Naive thymus-derived CD4-positive, alpha-beta T cell (primary cell): ENCODE measurements around the gene PTGES. TPM values are rescaled to one million over a fixed set of nuclear protein-coding genes. Genes with fewer than 3 reads are reported as not detected.

Source experiments
- ATAC-seq: fragments of 150-1000 bp; cut with Tn5 transposase; 2 replicates; pipeline ENCODE4 v1.10.0; 2021; ENCODE audit warnings: mild to moderate bottlenecking, moderate library complexity
- CTCF ChIA-PET: fragments of 350-600 bp; sonication (Branson Sonifier 250); formaldehyde crosslinking; loops from one replicate; lab custom pipeline; 2021; ENCODE audit warnings: antibody characterized with exemption; lab: Charles Lee
- POLR2A ChIA-PET: fragments of 350-600 bp; sonication (Branson Sonifier 250); formaldehyde crosslinking; loops from one replicate; lab custom pipeline; 2021; ENCODE audit warnings: antibody characterized with exemption, inconsistent platforms; lab: Charles Lee
- DNase-seq, 9 donors: peaks; one replicate each; pipeline versions ENCODE4 v3.0.0 to v3.0.0-alpha.2; 2020 to 2022; ENCODE audit warnings: mixed read lengths in 1 of 9
- H3K27ac ChIP-seq: one replicate; pipeline ENCODE4 v1.7.0; 2013; ENCODE audit warnings: mild to moderate bottlenecking, low read depth, low read length, moderate library complexity
- H3K27me3 ChIP-seq, 2 donors: one replicate each; pipeline ENCODE4 v1.7.0; 2013; ENCODE audit warnings: low read length in 2 of 2, mild to moderate bottlenecking in 2 of 2, moderate library complexity in 2 of 2; ENCODE audit not compliant: control insufficient read depth in 2 of 2, insufficient read depth in 2 of 2
- H3K36me3 ChIP-seq, 3 experiments: 1 replicate in 2 of 3; 2 replicates in 1 of 3; pipeline ENCODE4 v1.7.0; 2013; ENCODE audit warnings: low read length in 3 of 3, mild to moderate bottlenecking in 3 of 3, moderate library complexity in 1 of 3; ENCODE audit not compliant: insufficient read depth in 3 of 3, control insufficient read depth in 2 of 3
- H3K4me1 ChIP-seq, 2 donors: one replicate each; pipeline ENCODE4 v1.7.0; 2013; ENCODE audit warnings: low read length in 2 of 2, mild to moderate bottlenecking in 2 of 2, moderate library complexity in 1 of 2; ENCODE audit not compliant: control insufficient read depth in 2 of 2, insufficient read depth in 2 of 2
- H3K4me3 ChIP-seq: 2 replicates; pipeline ENCODE4 v1.7.0; 2013; ENCODE audit warnings: mild to moderate bottlenecking, low read length
- H3K9me3 ChIP-seq, 3 experiments: 1 replicate in 2 of 3; 2 replicates in 1 of 3; pipeline ENCODE4 v1.7.0; 2013; ENCODE audit warnings: low read length in 3 of 3; ENCODE audit not compliant: control insufficient read depth in 2 of 3
- H3K27ac Mint-ChIP-seq, 9 donors: one replicate each; pipeline ENCODE4 v1.8.0; 2020 to 2022; ENCODE audit warnings: mixed read lengths in 9 of 9, mild to moderate bottlenecking in 8 of 9, moderate library complexity in 5 of 9, inconsistent platforms in 2 of 9
- H3K27me3 Mint-ChIP-seq, 5 donors: one replicate each; pipeline ENCODE4 v1.8.0; 2021 to 2022; ENCODE audit warnings: mixed read lengths in 5 of 5, mild to moderate bottlenecking in 1 of 5
- H3K36me3 Mint-ChIP-seq, 5 donors: one replicate each; pipeline ENCODE4 v1.8.0; 2020 to 2022; ENCODE audit warnings: mixed read lengths in 5 of 5, mild to moderate bottlenecking in 3 of 5, inconsistent platforms in 1 of 5
- H3K4me1 Mint-ChIP-seq, 7 donors: one replicate each; pipeline ENCODE4 v1.8.0; 2020 to 2022; ENCODE audit warnings: mixed read lengths in 7 of 7, mild to moderate bottlenecking in 3 of 7, inconsistent platforms in 1 of 7
- H3K4me3 Mint-ChIP-seq, 10 donors: one replicate each; pipeline ENCODE4 v1.8.0; 2020 to 2022; ENCODE audit warnings: mild to moderate bottlenecking in 10 of 10, mixed read lengths in 10 of 10, moderate library complexity in 6 of 10, inconsistent platforms in 2 of 10
- H3K9me3 Mint-ChIP-seq, 11 donors: one replicate each; pipeline ENCODE4 v1.8.0; 2020 to 2022; ENCODE audit warnings: mixed read lengths in 11 of 11, mild to moderate bottlenecking in 4 of 11, inconsistent platforms in 1 of 11, moderate library complexity in 1 of 11
- intact Hi-C, 2 donors: fragments of 100-400 bp; cut with micrococcal nuclease; formaldehyde crosslinking; loops; one replicate each; pipeline ENCODE4 v1.15.1; 2023
- polyA plus RNA-seq, 2 donors: library from polyadenylated mRNA; unstranded; fragments of 300-500 nt; fragmentation: Illumina TruSeq; gene quantifications; one replicate each; pipeline ENCODE4 v1.2.3, GENCODE V29; 2021
- total RNA-seq, 6 experiments: library from RNA in 5 of 6; stranded (reverse) in 5 of 6; gene quantifications; 1 replicate in 5 of 6; 2 replicates in 1 of 6; pipeline ENCODE4 v1.2.3 and lab custom pipeline; 2021 to 2026

Gene PTGES
- total and polyA plus RNA-seq, 7 experiments from 2014 or later, result 0.19 to 1.1 (median 0.50) TPM; not detected in 4

DNA sequence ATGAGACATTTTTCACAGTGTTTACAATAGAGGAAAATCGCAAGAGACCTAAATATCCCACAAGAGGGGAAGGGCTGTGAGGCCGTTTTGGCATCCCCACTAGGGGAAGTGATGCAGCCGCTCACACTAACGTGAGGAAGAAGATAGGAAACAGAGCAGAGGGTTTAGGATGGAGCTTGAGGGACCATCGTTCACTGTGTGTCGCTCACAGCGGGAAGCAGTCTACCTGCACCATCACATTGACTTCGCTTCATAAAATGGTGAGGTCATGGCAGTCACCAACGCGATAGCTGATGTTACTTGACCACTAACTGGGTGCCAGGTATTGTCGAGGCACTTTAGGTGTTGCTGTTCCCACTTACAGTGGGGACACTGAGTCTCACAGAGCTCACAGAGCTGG is 51.8 kb downstream of the PTGES start:
- Histone ChIP-seq H3K4me1 (no peaks in the 10 kb centered on the region), H3K36me3 (no peaks in the 10 kb centered on the region), H3K9me3 (no peaks in the 10 kb centered on the region), H3K4me3 (no peak overlapping the region), H3K27ac (no peak overlapping the region), H3K27me3 (no peaks in the 10 kb centered on the region)
- ATAC-seq, result no peak
- peaks cover 0 to 4% (median 3%) of the 10 kb centered on the region in 7 donors for H3K4me1 Mint-ChIP-seq
- ChIA-PET POLR2A (no interaction called here), CTCF (no interaction called here)
- peaks cover 16 to 43% (median 21%) of the 10 kb centered on the region in 5 donors for H3K27me3 Mint-ChIP-seq
- no peak overlapping the region for H3K27ac Mint-ChIP-seq
- intact Hi-C loops, result no loop called here
- H3K4me3 Mint-ChIP-seq, result no peak overlapping the region
- no peak for DNase-seq
- H3K36me3 Mint-ChIP-seq, result no peaks in the 10 kb centered on the region
- H3K9me3 Mint-ChIP-seq, result peaks cover 0 to 1% (median 0%) of the 10 kb centered on the region in 11 donors

DNA sequence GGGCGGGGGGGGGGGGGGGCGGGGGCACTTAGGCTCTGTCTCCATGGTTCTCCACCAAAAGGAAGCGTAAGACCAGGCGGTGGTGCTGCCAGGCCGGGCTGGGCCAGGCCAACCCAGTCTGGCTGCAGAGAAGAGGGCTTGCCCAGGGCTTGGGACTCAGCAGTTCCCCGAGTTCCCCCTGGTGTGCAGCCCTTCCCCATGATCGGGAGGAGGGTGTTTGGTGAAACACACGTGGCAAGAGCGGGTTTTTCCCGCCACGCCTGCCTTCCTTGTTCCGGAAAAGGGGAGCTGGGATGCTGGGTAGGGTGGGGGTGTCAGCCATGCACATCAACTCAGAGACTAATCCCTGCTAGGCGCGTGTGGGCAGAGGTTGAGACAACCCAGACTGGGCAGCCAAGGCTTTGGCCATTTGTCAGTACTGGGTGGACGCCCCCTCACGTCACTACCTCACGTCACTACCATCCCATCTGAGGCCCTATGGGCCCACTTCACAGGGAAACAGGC is 54.5 kb downstream of the PTGES start:
- CTCF ChIA-PET, result no interaction called here
- Mint-ChIP-seq H3K4me1 (peaks cover 0 to 4% (median 3%) of the 10 kb centered on the region in 7 donors), H3K27ac (no peak overlapping the region), H3K36me3 (no peaks in the 10 kb centered on the region), H3K9me3 (peaks cover 0 to 3% (median 0%) of the 10 kb centered on the region in 11 donors), H3K27me3 (peaks cover 25 to 61% (median 33%) of the 10 kb centered on the region in 5 donors), H3K4me3 (peak overlapping the region in 2 of 10 donors; percentile 27 to 31)
- Histone ChIP-seq H3K9me3 (no peaks in the 10 kb centered on the region), H3K4me3 (no peak overlapping the region), H3K4me1 (no peaks in the 10 kb centered on the region), H3K27ac (no peak overlapping the region), H3K27me3 (no peaks in the 10 kb centered on the region), H3K36me3 (no peaks in the 10 kb centered on the region)
- intact Hi-C loops, result no loop called here
- ATAC-seq, result no peak
- DNase-seq, result no peak
- POLR2A ChIA-PET, result no interaction called here

DNA sequence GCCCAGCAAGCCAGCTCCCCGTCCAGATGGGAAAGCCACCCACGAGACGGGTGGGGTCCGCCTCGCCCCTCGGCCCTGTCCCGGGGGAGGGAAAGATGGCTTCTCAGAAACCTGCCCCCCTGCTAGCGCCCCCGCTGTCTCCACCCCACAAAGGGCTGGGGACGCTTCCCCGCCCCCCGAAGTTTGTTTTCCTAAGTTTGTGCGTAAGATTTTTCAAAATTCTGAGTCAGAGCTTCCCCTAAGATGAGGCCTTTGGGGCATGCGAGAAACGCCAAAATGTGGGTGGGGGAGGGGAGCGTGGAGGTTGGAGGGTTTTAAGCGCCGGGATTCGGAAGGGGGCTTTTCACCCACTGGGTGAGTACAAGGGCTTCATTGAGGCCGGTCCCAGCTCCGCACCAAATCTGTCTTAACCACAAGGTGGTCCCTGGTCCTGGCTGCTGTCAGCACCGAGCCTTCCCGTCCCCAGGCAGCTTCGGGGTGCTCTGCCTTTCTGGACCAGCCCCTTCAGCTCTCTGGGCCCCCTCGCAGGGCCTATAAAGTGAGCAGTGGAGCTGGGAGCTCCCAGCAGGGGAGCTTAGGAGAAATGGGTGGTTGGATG is 55.1 kb downstream of the PTGES start:
- Mint-ChIP-seq H3K36me3 (no peaks in the 10 kb centered on the region), H3K9me3 (peaks cover 0 to 3% (median 0%) of the 10 kb centered on the region in 11 donors), H3K27ac (peak overlapping the region in 1 of 9 donors; percentile 34), H3K27me3 (peaks cover 25 to 59% (median 33%) of the 10 kb centered on the region in 5 donors), H3K4me1 (peaks cover 0 to 4% (median 3%) of the 10 kb centered on the region in 7 donors), H3K4me3 (peak overlapping the region in 5 of 10 donors; percentile 43 to 85 (median 51))
- no peaks in the 10 kb centered on the region for H3K36me3 ChIP-seq
- ChIA-PET CTCF (no interaction called here), POLR2A (no interaction called here)
- no peak overlapping the region for H3K27ac ChIP-seq
- DNase-seq (peak in 1 of 9 donors; percentile 32), ATAC-seq (no peak)
- intact Hi-C loops, result no loop called here
- no peaks in the 10 kb centered on the region for H3K9me3 ChIP-seq
- no peak overlapping the region for H3K4me3 ChIP-seq
- no peaks in the 10 kb centered on the region for H3K27me3 ChIP-seq
- no peaks in the 10 kb centered on the region for H3K4me1 ChIP-seq

DNA sequence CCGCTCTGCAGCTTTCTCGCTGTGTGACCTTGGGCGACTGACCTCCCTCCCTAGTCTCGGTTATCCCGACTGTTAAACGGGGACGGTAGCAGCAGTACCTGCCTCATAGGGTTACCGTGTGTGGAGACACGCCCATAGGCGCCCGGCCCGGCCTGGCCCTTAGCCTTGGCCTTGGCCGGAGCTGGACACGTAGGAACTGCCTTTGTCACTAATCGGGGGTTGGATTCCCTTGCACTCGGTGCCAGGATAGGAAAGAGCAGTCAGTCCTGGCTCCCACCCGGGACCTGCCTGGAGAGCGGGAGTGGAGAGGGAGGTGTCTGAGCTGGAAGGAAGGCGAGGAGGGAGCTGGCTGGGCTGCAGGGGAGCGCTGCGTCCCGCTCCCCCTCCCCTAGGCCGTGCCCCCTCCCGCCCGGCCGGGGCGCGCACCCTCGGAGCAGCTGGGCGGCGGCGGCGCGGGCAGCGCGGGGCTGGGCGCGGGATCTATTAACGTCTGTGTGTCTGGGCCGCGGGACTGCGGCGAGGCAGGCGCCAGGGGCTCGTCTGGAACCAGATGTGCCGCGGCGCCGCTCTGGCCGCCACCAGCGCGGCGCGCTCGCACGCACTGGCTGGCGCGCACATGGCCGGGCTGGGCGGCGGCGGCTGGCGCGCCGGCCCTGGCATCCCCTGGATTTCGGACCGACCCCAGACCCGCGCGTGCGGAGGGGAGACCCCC is 55.7 kb downstream of the PTGES start:
- Histone ChIP-seq H3K27me3 (no peaks in the 10 kb centered on the region), H3K36me3 (no peaks in the 10 kb centered on the region), H3K9me3 (no peaks in the 10 kb centered on the region), H3K27ac (no peak overlapping the region), H3K4me1 (no peaks in the 10 kb centered on the region), H3K4me3 (no peak overlapping the region)
- H3K9me3 Mint-ChIP-seq, result peaks cover 0 to 3% (median 0%) of the 10 kb centered on the region in 11 donors
- H3K36me3 Mint-ChIP-seq, result no peaks in the 10 kb centered on the region
- ATAC-seq (no peak), DNase-seq (peak in 1 of 9 donors; percentile 48)
- H3K4me1 Mint-ChIP-seq, result peaks cover 0 to 4% (median 3%) of the 10 kb centered on the region in 7 donors
- peak overlapping the region in 9 of 10 donors; percentile 21 to 85 (median 59) for H3K4me3 Mint-ChIP-seq
- intact Hi-C loops, result no loop called here
- peaks cover 25 to 56% (median 33%) of the 10 kb centered on the region in 5 donors for H3K27me3 Mint-ChIP-seq
- H3K27ac Mint-ChIP-seq, result peak overlapping the region in 3 of 9 donors; percentile 34 to 67 (median 60)
- ChIA-PET POLR2A (no interaction called here), CTCF (no interaction called here)

DNA sequence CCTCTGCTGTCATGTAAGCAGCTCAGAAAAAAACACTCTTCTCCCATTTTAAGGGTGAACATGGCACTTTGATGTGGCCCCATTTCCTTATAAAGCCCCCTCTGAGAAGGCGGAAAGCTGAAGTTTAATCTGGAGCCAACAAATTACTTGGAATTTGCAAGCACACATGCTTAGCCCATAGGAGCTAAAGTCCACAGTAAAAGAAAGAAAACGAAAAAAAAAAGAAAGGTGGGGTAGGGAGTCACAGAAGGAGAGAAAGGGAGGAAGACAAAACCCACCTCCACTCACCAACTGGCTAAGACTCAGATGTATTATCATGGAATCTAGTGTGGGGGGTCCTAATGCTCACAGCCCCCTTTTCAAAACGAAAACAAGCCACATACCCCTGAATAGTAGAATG is 57.0 kb downstream of the PTGES start:
- ChIA-PET POLR2A (interaction anchor here (0.6 kb wide), 1 partner anchor 412 kb away, joined by 3 read pairs; no protein-coding TSS in a partner anchor), CTCF (interaction anchor here (0.7 kb wide), 1 partner anchor 1022 kb away, joined by 3 read pairs; no protein-coding TSS in a partner anchor)
- H3K36me3 ChIP-seq, result no peaks in the 10 kb centered on the region
- ATAC-seq, result no peak
- H3K9me3 ChIP-seq, result no peaks in the 10 kb centered on the region
- H3K27ac ChIP-seq, result no peak overlapping the region
- Mint-ChIP-seq H3K27me3 (peaks cover 24 to 53% (median 29%) of the 10 kb centered on the region in 5 donors), H3K4me1 (peaks cover 0 to 4% (median 3%) of the 10 kb centered on the region in 7 donors), H3K9me3 (peaks cover 0 to 3% (median 0%) of the 10 kb centered on the region in 11 donors), H3K4me3 (peak overlapping the region in 2 of 10 donors; percentile 36 to 85), H3K27ac (no peak overlapping the region), H3K36me3 (no peaks in the 10 kb centered on the region)
- H3K4me1 ChIP-seq, result no peaks in the 10 kb centered on the region
- intact Hi-C loops, result no loop called here
- H3K27me3 ChIP-seq, result no peaks in the 10 kb centered on the region
- DNase-seq, result no peak
- H3K4me3 ChIP-seq, result no peak overlapping the region

DNA sequence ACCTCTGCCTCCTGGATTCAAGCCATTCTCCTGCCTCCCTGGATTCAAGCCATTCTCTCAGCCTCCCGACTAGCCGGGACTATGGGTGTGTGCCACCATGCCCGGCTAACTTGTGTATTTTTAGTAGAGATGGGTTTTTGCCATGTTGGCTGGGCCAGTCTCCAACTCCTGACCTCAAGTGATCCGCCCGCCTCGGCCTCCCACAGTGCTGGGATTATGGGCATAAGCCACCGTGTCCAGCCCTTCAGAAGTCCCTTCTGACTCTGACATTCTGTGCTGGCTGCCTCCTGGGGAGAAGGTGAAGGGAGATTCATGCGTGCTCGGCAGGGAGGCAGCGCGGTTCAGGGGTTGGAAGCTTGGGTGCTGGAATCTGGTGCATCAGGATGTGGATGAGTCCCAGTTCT is 58.6 kb downstream of the PTGES start:
- no peak for ATAC-seq
- no peaks in the 10 kb centered on the region for H3K27me3 ChIP-seq
- Mint-ChIP-seq H3K36me3 (no peaks in the 10 kb centered on the region), H3K27ac (no peak overlapping the region), H3K27me3 (peaks cover 17 to 40% (median 19%) of the 10 kb centered on the region in 5 donors), H3K4me1 (peaks cover 0 to 4% (median 3%) of the 10 kb centered on the region in 7 donors), H3K9me3 (peaks cover 0 to 3% (median 0%) of the 10 kb centered on the region in 11 donors), H3K4me3 (no peak overlapping the region)
- H3K36me3 ChIP-seq, result no peaks in the 10 kb centered on the region
- ChIA-PET POLR2A (no interaction called here), CTCF (no interaction called here)
- no peak for DNase-seq
- H3K27ac ChIP-seq, result no peak overlapping the region
- intact Hi-C loops, result no loop called here
- H3K4me3 ChIP-seq, result no peak overlapping the region
- no peaks in the 10 kb centered on the region for H3K4me1 ChIP-seq
- H3K9me3 ChIP-seq, result no peaks in the 10 kb centered on the region
